K562 (cell line): ENCODE data around the gene OLFML3.

Experiments
- BACH1 ChIP-seq: fragments of 200-800 bp; sonication (Bioruptor generic); IDR thresholded peaks from 2 replicates; pipeline ENCODE4 v1.6.1; 2016; ENCODE audit warnings: missing genetic modification characterization, missing compliant biosample characterization
- CTCF ChIP-seq, 3 experiments: IDR thresholded peaks in 2 of 3; conservative IDR thresholded peaks in 1 of 3; 2 replicates each; pipeline ENCODE4 v1.5.1; 2011 to 2012; ENCODE audit warnings: low read length in 3 of 3, mild to moderate bottlenecking in 3 of 3, control low read depth in 2 of 3, improper control_type of control experiment in 1 of 3, inconsistent platforms in 1 of 3, low read depth in 1 of 3, mixed read lengths in 1 of 3, moderate library complexity in 1 of 3; ENCODE audit not compliant: insufficient read depth in 2 of 3
- EZH2 ChIP-seq: IDR thresholded peaks from 2 replicates; pipeline ENCODE4 v1.6.1; 2012; ENCODE audit warnings: low read depth, mild to moderate bottlenecking, inconsistent platforms, low read length, borderline replicate concordance
- HNRNPH1 ChIP-seq: fragments of 200-400 bp; formaldehyde crosslinking; optimal IDR thresholded peaks from 2 replicates; pipeline ENCODE3; 2017; ENCODE audit warnings: low read depth, mild to moderate bottlenecking, low read length, moderate library complexity
- NR4A1 ChIP-seq, 2 experiments: fragments of 250-450 bp in 1 of 2; fragments of 450-650 bp in 1 of 2; sonication (Bioruptor Pico) in 1 of 2; IDR thresholded peaks; 2 replicates each; pipeline versions ENCODE4 v1.4.0 to v1.6.1; 2016 to 2020; ENCODE audit warnings: mild to moderate bottlenecking in 2 of 2, missing compliant biosample characterization in 1 of 2, missing genetic modification characterization in 1 of 2, moderate library complexity in 1 of 2
- POLR2AphosphoS5 ChIP-seq: IDR thresholded peaks from 2 replicates; pipeline ENCODE4 v1.6.1; 2011; ENCODE audit warnings: mild to moderate bottlenecking, low read depth, low read length, moderate library complexity; ENCODE audit not compliant: control insufficient read depth, insufficient read depth
- RAD21 ChIP-seq, 2 experiments: fragments of 250-450 bp in 1 of 2; fragments of 450-650 bp in 1 of 2; sonication (Bioruptor Pico) in 1 of 2; formaldehyde crosslinking in 1 of 2; IDR thresholded peaks in 1 of 2; conservative IDR thresholded peaks in 1 of 2; 2 replicates each; pipeline versions ENCODE4 v1.4.0 to v1.8.0; 2020 to 2022; ENCODE audit warnings: mild to moderate bottlenecking in 2 of 2, moderate library complexity in 1 of 2
- RCOR1 ChIP-seq, 2 experiments: IDR thresholded peaks; 2 replicates each; pipeline ENCODE4 v1.6.1; 2012; ENCODE audit warnings: low read depth in 2 of 2, low read length in 2 of 2, borderline replicate concordance in 1 of 2, improper control_type of control experiment in 1 of 2
- SMARCA5 ChIP-seq: fragments of 450-650 bp; IDR thresholded peaks from 2 replicates; pipeline ENCODE4 v1.6.1; 2016
- STAG1 ChIP-seq: sonication (generic); formaldehyde crosslinking; IDR thresholded peaks from 2 replicates; pipeline ENCODE4 v1.5.0; 2020; ENCODE audit warnings: missing genetic modification reagents, borderline replicate concordance
- ZNF609 ChIP-seq: sonication (generic); formaldehyde crosslinking; IDR thresholded peaks from 2 replicates; pipeline ENCODE4 v1.8.1; 2023; ENCODE audit warnings: missing genetic modification reagents, mild to moderate bottlenecking, borderline replicate concordance
- ZNF644 ChIP-seq: fragments of 200-800 bp; sonication (Bioruptor generic); IDR thresholded peaks from 2 replicates; pipeline ENCODE4 v1.6.1; 2016; ENCODE audit warnings: low read depth, missing genetic modification characterization, missing compliant biosample characterization
- ZNF707 ChIP-seq: fragments of 250-450 bp; sonication (Bioruptor Pico); conservative IDR thresholded peaks from 2 replicates; pipeline ENCODE4 v1.8.0; 2022; ENCODE audit warnings: inconsistent platforms, mild to moderate bottlenecking, moderate library complexity

- TF ChIP-seq CTCF (IDR thresholded peaks at IDR 0.05 in 2 of 3, conservative IDR thresholded peaks at IDR 0.05 in 1 of 3; ENCODE audit: insufficient read depth in 2 of 3, low read depth in 1 of 3, low read length in 3 of 3) (no peak), STAG1 (no peak), ZNF644 (tag) (no peak), EZH2 (no peak), BACH1 (tag) (no peak), HNRNPH1 (no peak), SMARCA5 (no peak), NR4A1 (CRISPR knock-in tag; IDR thresholded peaks at IDR 0.05) (no peak), NR4A1 (tag; IDR thresholded peaks at IDR 0.05) (no peak), ZNF609 (CRISPR knock-in tag) (no peak), RCOR1 (IDR thresholded peaks at IDR 0.05; ENCODE audit: borderline replicate concordance in 1 of 2, low read depth in 2 of 2, low read length in 2 of 2) (no peak), ZNF707 (no peak), POLR2AphosphoS5 (no peak), RAD21 (CRISPR knock-in tag; conservative IDR thresholded peaks at IDR 0.05 in 1 of 2, IDR thresholded peaks at IDR 0.05 in 1 of 2) (no peak)
These were observed 3.7 kb downstream of the OLFML3 start for GRCh38 chr1:113982949-113983348.
